Esophagus squamous epithelium (tissue), 4 donors: ENCODE data around the gene SMIM41.

Experiments used
- CTCF ChIP-seq, 6 experiments: fragments of 450-650 bp in 4 of 6; fragments of 200-600 bp in 2 of 6; sonication (generic) in 2 of 6; IDR thresholded peaks; one replicate each; pipeline ENCODE4 v1.5.1; 2016 to 2019; ENCODE audit warnings: antibody characterized with exemption in 6 of 6, mild to moderate bottlenecking in 4 of 6, moderate library complexity in 4 of 6
- POLR2A ChIP-seq, 4 donors: fragments of 450-650 bp; IDR thresholded peaks; one replicate each; pipeline ENCODE4 v1.6.1; 2017; ENCODE audit warnings: antibody characterized with exemption in 4 of 4, mild to moderate bottlenecking in 4 of 4, moderate library complexity in 3 of 4

- TF ChIP-seq CTCF (IDR thresholded peaks at IDR 0.05) = no peak
- no peak for TF ChIP-seq POLR2A (IDR thresholded peaks at IDR 0.05)
Observed at GRCh38 chr12:52045794-52046199, 33.7 kb upstream of the SMIM41 start.
